ENCODE results near the gene RFFL. TPM values are rescaled to one million over a fixed set of nuclear protein-coding genes. Genes with fewer than 3 reads are reported as not detected.

Gene RFFL
- total and polyA plus RNA-seq, 9 of the 15 experiments (the other 6 are each of a cell fraction or from before 2014, with no cell fraction given), result 3.4 to 18.1 (median 12.8) TPM

DNA sequence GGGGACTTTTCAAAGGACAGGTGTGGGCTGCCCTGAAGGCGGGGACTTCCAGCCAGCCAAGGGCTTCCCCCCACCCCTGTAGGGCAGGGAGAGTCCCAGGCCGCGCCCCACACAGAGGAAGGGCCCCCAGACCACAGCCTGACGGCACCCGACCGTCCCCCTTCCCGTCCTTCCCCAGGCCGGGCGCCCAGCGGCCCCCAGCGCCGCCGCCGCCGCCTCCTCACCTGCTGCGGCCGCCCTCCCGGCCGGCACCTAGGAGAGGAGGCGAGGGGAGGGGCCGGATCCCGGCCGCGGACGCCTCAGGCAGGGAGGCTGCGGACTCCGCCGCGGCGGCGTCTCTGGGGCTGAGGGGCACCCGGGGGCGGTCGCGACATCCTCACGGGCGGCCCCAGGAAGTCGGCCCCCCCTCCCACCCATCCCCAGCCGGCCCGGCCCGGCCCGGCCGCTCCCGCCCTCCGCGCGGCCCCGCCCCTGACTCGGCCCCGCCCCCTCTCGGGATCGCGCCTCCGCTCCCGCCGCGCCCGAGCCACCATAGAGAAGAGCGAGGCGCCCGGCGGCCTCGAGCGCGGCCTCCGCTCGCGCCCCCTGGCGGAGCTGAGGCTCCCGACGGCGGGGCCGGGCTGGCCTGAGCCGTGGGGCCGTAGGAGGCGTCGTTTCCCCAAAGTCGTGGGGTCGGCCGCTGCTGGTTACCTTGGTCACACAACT, 25.5 kb upstream of the RFFL start (continued):
- TF ChIP-seq YY1 (IDR thresholded peaks at IDR 0.05; ENCODE audit: borderline replicate concordance in 1 of 3, control insufficient read depth in 1 of 3, extremely low read depth in 1 of 3, insufficient read depth in 3 of 3, insufficient read length in 1 of 3, insufficient replicate concordance in 2 of 3, low read depth in 1 of 3, low read length in 2 of 3) (peak in 2 of 3 experiments; percentile 77 to 78), TBP (optimal IDR thresholded peaks at IDR 0.05; ENCODE audit: low read depth, low read length) (no peak), FOXK1 (CRISPR knock-in tag; IDR thresholded peaks at IDR 0.05; ENCODE audit: borderline replicate concordance) (no peak), RCOR1 (IDR thresholded peaks at IDR 0.05; ENCODE audit: borderline replicate concordance in 1 of 2, low read depth in 2 of 2, low read length in 2 of 2) (no peak), DACH1 (IDR thresholded peaks at IDR 0.05; ENCODE audit: partially characterized antibody) (no peak), POLR2G (IDR thresholded peaks at IDR 0.05; ENCODE audit: low read depth, low read length) (peak; percentile 88), POLR2AphosphoS5 (IDR thresholded peaks at IDR 0.05; ENCODE audit: control insufficient read depth, insufficient read depth, low read depth, low read length) (peak; percentile 37; the same call in 1 of the 2 replicates), ZBTB7A (IDR thresholded peaks at IDR 0.05; ENCODE audit: borderline replicate concordance, control insufficient read depth, low read depth, low read length) (peak; percentile 90; the same call in 1 of the 2 replicates), ZSCAN29 (IDR thresholded peaks at IDR 0.05) (no peak), MTA3 (IDR thresholded peaks at IDR 0.05; ENCODE audit: borderline replicate concordance) (no peak), ZNF24 (IDR thresholded peaks at IDR 0.05) (peak; percentile 32; the same call in 1 of the 2 replicates), TRIM28 (IDR thresholded peaks at IDR 0.05) (no peak), SOX6 (IDR thresholded peaks at IDR 0.05) (0 out of 2 replicates have a peak, but pooled peaks have one; percentile 11)
- TF ChIP-seq, protein P1, sequence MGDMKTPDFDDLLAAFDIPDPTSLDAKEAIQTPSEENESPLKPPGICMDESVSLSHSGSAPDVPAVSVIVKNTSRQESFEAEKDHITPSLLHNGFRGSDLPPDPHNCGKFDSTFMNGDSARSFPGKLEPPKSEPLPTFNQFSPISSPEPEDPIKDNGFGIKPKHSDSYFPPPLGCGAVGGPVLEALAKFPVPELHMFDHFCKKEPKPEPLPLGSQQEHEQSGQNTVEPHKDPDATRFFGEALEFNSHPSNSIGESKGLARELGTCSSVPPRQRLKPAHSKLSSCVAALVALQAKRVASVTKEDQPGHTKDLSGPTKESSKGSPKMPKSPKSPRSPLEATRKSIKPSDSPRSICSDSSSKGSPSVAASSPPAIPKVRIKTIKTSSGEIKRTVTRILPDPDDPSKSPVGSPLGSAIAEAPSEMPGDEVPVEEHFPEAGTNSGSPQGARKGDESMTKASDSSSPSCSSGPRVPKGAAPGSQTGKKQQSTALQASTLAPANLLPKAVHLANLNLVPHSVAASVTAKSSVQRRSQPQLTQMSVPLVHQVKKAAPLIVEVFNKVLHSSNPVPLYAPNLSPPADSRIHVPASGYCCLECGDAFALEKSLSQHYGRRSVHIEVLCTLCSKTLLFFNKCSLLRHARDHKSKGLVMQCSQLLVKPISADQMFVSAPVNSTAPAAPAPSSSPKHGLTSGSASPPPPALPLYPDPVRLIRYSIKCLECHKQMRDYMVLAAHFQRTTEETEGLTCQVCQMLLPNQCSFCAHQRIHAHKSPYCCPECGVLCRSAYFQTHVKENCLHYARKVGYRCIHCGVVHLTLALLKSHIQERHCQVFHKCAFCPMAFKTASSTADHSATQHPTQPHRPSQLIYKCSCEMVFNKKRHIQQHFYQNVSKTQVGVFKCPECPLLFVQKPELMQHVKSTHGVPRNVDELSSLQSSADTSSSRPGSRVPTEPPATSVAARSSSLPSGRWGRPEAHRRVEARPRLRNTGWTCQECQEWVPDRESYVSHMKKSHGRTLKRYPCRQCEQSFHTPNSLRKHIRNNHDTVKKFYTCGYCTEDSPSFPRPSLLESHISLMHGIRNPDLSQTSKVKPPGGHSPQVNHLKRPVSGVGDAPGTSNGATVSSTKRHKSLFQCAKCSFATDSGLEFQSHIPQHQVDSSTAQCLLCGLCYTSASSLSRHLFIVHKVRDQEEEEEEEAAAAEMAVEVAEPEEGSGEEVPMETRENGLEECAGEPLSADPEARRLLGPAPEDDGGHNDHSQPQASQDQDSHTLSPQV (IDR thresholded peaks at IDR 0.05), result 0 out of 2 replicates have a peak, but pooled peaks have one; percentile 75
- TF ChIP-seq, protein P2, sequence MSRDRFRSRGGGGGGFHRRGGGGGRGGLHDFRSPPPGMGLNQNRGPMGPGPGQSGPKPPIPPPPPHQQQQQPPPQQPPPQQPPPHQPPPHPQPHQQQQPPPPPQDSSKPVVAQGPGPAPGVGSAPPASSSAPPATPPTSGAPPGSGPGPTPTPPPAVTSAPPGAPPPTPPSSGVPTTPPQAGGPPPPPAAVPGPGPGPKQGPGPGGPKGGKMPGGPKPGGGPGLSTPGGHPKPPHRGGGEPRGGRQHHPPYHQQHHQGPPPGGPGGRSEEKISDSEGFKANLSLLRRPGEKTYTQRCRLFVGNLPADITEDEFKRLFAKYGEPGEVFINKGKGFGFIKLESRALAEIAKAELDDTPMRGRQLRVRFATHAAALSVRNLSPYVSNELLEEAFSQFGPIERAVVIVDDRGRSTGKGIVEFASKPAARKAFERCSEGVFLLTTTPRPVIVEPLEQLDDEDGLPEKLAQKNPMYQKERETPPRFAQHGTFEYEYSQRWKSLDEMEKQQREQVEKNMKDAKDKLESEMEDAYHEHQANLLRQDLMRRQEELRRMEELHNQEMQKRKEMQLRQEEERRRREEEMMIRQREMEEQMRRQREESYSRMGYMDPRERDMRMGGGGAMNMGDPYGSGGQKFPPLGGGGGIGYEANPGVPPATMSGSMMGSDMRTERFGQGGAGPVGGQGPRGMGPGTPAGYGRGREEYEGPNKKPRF (IDR thresholded peaks at IDR 0.05; ENCODE audit: low read depth, low read length), result no peak
- TF ChIP-seq, protein P3, sequence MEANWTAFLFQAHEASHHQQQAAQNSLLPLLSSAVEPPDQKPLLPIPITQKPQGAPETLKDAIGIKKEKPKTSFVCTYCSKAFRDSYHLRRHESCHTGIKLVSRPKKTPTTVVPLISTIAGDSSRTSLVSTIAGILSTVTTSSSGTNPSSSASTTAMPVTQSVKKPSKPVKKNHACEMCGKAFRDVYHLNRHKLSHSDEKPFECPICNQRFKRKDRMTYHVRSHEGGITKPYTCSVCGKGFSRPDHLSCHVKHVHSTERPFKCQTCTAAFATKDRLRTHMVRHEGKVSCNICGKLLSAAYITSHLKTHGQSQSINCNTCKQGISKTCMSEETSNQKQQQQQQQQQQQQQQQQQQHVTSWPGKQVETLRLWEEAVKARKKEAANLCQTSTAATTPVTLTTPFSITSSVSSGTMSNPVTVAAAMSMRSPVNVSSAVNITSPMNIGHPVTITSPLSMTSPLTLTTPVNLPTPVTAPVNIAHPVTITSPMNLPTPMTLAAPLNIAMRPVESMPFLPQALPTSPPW (CRISPR knock-in tag; IDR thresholded peaks at IDR 0.05), result peak; percentile 97
- TF ChIP-seq, protein P4, sequence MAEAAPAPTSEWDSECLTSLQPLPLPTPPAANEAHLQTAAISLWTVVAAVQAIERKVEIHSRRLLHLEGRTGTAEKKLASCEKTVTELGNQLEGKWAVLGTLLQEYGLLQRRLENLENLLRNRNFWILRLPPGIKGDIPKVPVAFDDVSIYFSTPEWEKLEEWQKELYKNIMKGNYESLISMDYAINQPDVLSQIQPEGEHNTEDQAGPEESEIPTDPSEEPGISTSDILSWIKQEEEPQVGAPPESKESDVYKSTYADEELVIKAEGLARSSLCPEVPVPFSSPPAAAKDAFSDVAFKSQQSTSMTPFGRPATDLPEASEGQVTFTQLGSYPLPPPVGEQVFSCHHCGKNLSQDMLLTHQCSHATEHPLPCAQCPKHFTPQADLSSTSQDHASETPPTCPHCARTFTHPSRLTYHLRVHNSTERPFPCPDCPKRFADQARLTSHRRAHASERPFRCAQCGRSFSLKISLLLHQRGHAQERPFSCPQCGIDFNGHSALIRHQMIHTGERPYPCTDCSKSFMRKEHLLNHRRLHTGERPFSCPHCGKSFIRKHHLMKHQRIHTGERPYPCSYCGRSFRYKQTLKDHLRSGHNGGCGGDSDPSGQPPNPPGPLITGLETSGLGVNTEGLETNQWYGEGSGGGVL (CRISPR knock-in tag; IDR thresholded peaks at IDR 0.05), result no peak

Measured in K562 (cell line).